Trophoblast cell (in vitro differentiated cells and primary cell): ENCODE data around the gene TTC28.

Experiments used
- DNase-seq, 2 donors: peaks; one replicate each; pipeline ENCODE4 v3.0.0-alpha.2; 2016
- H2AFZ ChIP-seq: 2 replicates; pipeline ENCODE4 v1.6.1; 2013; ENCODE audit warnings: low read length, moderate library complexity, mild to moderate bottlenecking; ENCODE audit not compliant: insufficient read depth, poor library complexity
- H2AK5ac ChIP-seq: 2 replicates; pipeline ENCODE4 v1.6.1; 2013; ENCODE audit warnings: mild to moderate bottlenecking, low read length
- H2BK120ac ChIP-seq: 2 replicates; pipeline ENCODE4 v1.6.1; 2013; ENCODE audit warnings: low read length, mild to moderate bottlenecking, moderate library complexity; ENCODE audit not compliant: insufficient read depth, poor library complexity
- H2BK12ac ChIP-seq: 2 replicates; pipeline ENCODE4 v1.6.1; 2013; ENCODE audit warnings: mild to moderate bottlenecking, low read length, moderate library complexity
- H2BK5ac ChIP-seq: 2 replicates; pipeline ENCODE4 v1.6.1; 2013; ENCODE audit warnings: low read length, low read depth, moderate library complexity, mild to moderate bottlenecking; ENCODE audit not compliant: poor library complexity
- H3K14ac ChIP-seq: 2 replicates; pipeline ENCODE4 v1.6.1; 2013; ENCODE audit warnings: mild to moderate bottlenecking, low read length
- H3K18ac ChIP-seq: 2 replicates; pipeline ENCODE4 v1.6.1; 2013; ENCODE audit warnings: mild to moderate bottlenecking, low read length
- H3K23ac ChIP-seq: 2 replicates; pipeline ENCODE4 v1.6.1; 2013; ENCODE audit warnings: low read length
- H3K27ac ChIP-seq: 2 replicates; pipeline ENCODE4 v1.5.1; 2013; ENCODE audit warnings: low read depth, mild to moderate bottlenecking, inconsistent platforms, low read length, moderate library complexity
- H3K27me3 ChIP-seq: 2 replicates; pipeline ENCODE4 v1.6.1; 2013; ENCODE audit warnings: inconsistent platforms, mild to moderate bottlenecking, low read length, moderate library complexity; ENCODE audit not compliant: insufficient read depth
- H3K36me3 ChIP-seq, 2 experiments: 1 replicate in 1 of 2; 2 replicates in 1 of 2; pipeline ENCODE4 v1.6.1; 2013; ENCODE audit warnings: low read length in 2 of 2, mild to moderate bottlenecking in 2 of 2, moderate library complexity in 1 of 2; ENCODE audit not compliant: insufficient read depth in 2 of 2, control insufficient read depth in 1 of 2
- H3K4ac ChIP-seq: 2 replicates; pipeline ENCODE4 v1.6.1; 2013; ENCODE audit warnings: low read depth, mild to moderate bottlenecking, low read length, moderate library complexity
- H3K4me1 ChIP-seq, 2 experiments: 1 replicate in 1 of 2; 2 replicates in 1 of 2; pipeline ENCODE4 v1.6.1; 2013; ENCODE audit warnings: low read length in 2 of 2, mild to moderate bottlenecking in 2 of 2, moderate library complexity in 1 of 2; ENCODE audit not compliant: insufficient read depth in 2 of 2, control insufficient read depth in 1 of 2
- H3K4me2 ChIP-seq: 2 replicates; pipeline ENCODE4 v1.6.1; 2013; ENCODE audit warnings: inconsistent platforms, mild to moderate bottlenecking, low read length, moderate library complexity
- H3K4me3 ChIP-seq: 2 replicates; pipeline ENCODE4 v1.5.1; 2013; ENCODE audit warnings: mild to moderate bottlenecking, low read depth, low read length, inconsistent platforms
- H3K79me1 ChIP-seq: one replicate; pipeline ENCODE4 v1.6.1; 2013; ENCODE audit warnings: low read length
- H3K79me2 ChIP-seq: 2 replicates; pipeline ENCODE4 v1.6.1; 2013; ENCODE audit warnings: low read length, mild to moderate bottlenecking; ENCODE audit not compliant: control insufficient read depth, insufficient read depth, poor library complexity
- H3K9ac ChIP-seq: 2 replicates; pipeline ENCODE4 v1.6.1; 2013; ENCODE audit warnings: mild to moderate bottlenecking, low read length
- H3K9me3 ChIP-seq: 2 replicates; pipeline ENCODE4 v1.6.1; 2013; ENCODE audit warnings: low read depth, mild to moderate bottlenecking, control low read depth, inconsistent platforms, low read length; ENCODE audit not compliant: insufficient read depth
- H4K12ac ChIP-seq: 2 replicates; pipeline ENCODE4 v1.6.1; 2013; ENCODE audit warnings: low read depth, mild to moderate bottlenecking, low read length, moderate library complexity
- H4K8ac ChIP-seq: 2 replicates; pipeline ENCODE4 v1.6.1; 2013; ENCODE audit warnings: low read depth, mild to moderate bottlenecking, low read length, moderate library complexity
- H4K91ac ChIP-seq: one replicate; pipeline ENCODE4 v1.6.1; 2013; ENCODE audit warnings: low read depth, mild to moderate bottlenecking, low read length, moderate library complexity
- WGBS: extraction: QIAGEN DNeasy Blood & Tissue Kit; methylation state at CpG from one replicate; pipeline ENCODE4 v1.1.7; 2013; ENCODE audit warnings: missing lambda C conversion rate; ENCODE audit not compliant: insufficient read length, insufficient coverage; ENCODE audit errors: extremely low coverage; 5-methylcytosine and 5-hydroxymethylcytosine counted together

TTC28 gene

GRCh38 chr22:28106617-28107016 is 573.0 kb downstream of the TTC28 start:
- Histone ChIP-seq H2AK5ac (no peak overlapping the region), H3K27me3 (no peaks in the 10 kb centered on the region), H3K36me3 (no peaks in the 10 kb centered on the region), H3K18ac (no peak overlapping the region), H3K9ac (no peak overlapping the region), H2BK12ac (no peak overlapping the region), H3K4me1 (no peaks in the 10 kb centered on the region), H3K9me3 (no peaks in the 10 kb centered on the region), H2AFZ (no peak overlapping the region), H2BK120ac (no peak overlapping the region), H3K23ac (no peak overlapping the region), H3K27ac (no peak overlapping the region), H3K79me1 (no peaks in the 10 kb centered on the region), H3K4me2 (no peak overlapping the region), H4K91ac (no peak overlapping the region), H3K14ac (no peak overlapping the region), H3K4ac (no peak overlapping the region), H2BK5ac (no peak overlapping the region), H4K12ac (no peak overlapping the region), H3K4me3 (no peak overlapping the region), H3K79me2 (no peaks in the 10 kb centered on the region), H4K8ac (no peak overlapping the region)
- no peak for DNase-seq
- no CpG with 5 or more reads among the region's 4 CpGs for WGBS

- Histone ChIP-seq H3K27ac (no peak overlapping the region), H3K4me2 (no peak overlapping the region), H2AK5ac (no peak overlapping the region), H3K4me1 (no peaks in the 10 kb centered on the region), H3K36me3 (no peaks in the 10 kb centered on the region), H2BK5ac (no peak overlapping the region), H3K27me3 (no peaks in the 10 kb centered on the region), H3K9ac (no peak overlapping the region), H2AFZ (no peak overlapping the region), H4K12ac (no peak overlapping the region), H3K14ac (no peak overlapping the region), H4K91ac (no peak overlapping the region), H3K4me3 (no peak overlapping the region), H3K9me3 (no peaks in the 10 kb centered on the region), H2BK120ac (no peak overlapping the region), H3K79me1 (no peaks in the 10 kb centered on the region), H3K23ac (no peak overlapping the region), H2BK12ac (no peak overlapping the region), H4K8ac (no peak overlapping the region), H3K79me2 (no peaks in the 10 kb centered on the region), H3K4ac (no peak overlapping the region), H3K18ac (no peak overlapping the region)
- no CpG with 5 or more reads among the region's 2 CpGs for WGBS
- DNase-seq, result no peak
Measured at GRCh38 chr22:28105988-28106387, 573.7 kb downstream of the TTC28 start.

- peaks cover 0 to 1% of the 10 kb centered on the region in 2 experiments for H3K36me3 ChIP-seq
- H3K27ac ChIP-seq, result no peak overlapping the region
- H2BK120ac ChIP-seq, result no peak overlapping the region
- H3K23ac ChIP-seq, result no peak overlapping the region
- H3K79me1 ChIP-seq, result no peaks in the 10 kb centered on the region
- DNase-seq, result peak; percentile 39 to 44
- H3K18ac ChIP-seq, result no peak overlapping the region
- no peaks in the 10 kb centered on the region for H3K79me2 ChIP-seq
- H4K91ac ChIP-seq, result no peak overlapping the region
- H2BK5ac ChIP-seq, result no peak overlapping the region
- H4K12ac ChIP-seq, result no peak overlapping the region
- no peak overlapping the region for H2AK5ac ChIP-seq
- H3K14ac ChIP-seq, result no peak overlapping the region
- no peaks in the 10 kb centered on the region for H3K9me3 ChIP-seq
- no peak overlapping the region for H3K9ac ChIP-seq
- no peaks in the 10 kb centered on the region for H3K27me3 ChIP-seq
- WGBS, result no CpG with 5 or more reads among the region's 9 CpGs
- H4K8ac ChIP-seq, result no peak overlapping the region
- H3K4me2 ChIP-seq, result no peak overlapping the region
- H3K4me3 ChIP-seq, result no peak overlapping the region
- no peak overlapping the region for H2BK12ac ChIP-seq
- no peak overlapping the region for H2AFZ ChIP-seq
- H3K4me1 ChIP-seq, result no peaks in the 10 kb centered on the region
- H3K4ac ChIP-seq, result no peak overlapping the region
Measured at GRCh38 chr22:28105413-28105812, 574.2 kb downstream of the TTC28 start.

GRCh38 chr22:28103596-28103995 is 576.0 kb downstream of the TTC28 start:
- H3K18ac ChIP-seq, result no peak overlapping the region
- no peak overlapping the region for H2BK120ac ChIP-seq
- no peak overlapping the region for H2BK12ac ChIP-seq
- H3K23ac ChIP-seq, result no peak overlapping the region
- H3K9me3 ChIP-seq, result no peaks in the 10 kb centered on the region
- peaks cover 0 to 1% of the 10 kb centered on the region in 2 experiments for H3K36me3 ChIP-seq
- no peak overlapping the region for H3K14ac ChIP-seq
- H3K9ac ChIP-seq, result no peak overlapping the region
- H3K79me1 ChIP-seq, result no peaks in the 10 kb centered on the region
- no peaks in the 10 kb centered on the region for H3K27me3 ChIP-seq
- no peak overlapping the region for H3K4me2 ChIP-seq
- H4K12ac ChIP-seq, result no peak overlapping the region
- H3K4me3 ChIP-seq, result no peak overlapping the region
- no peak overlapping the region for H2BK5ac ChIP-seq
- H3K4me1 ChIP-seq, result no peaks in the 10 kb centered on the region
- WGBS, result no CpG with 5 or more reads among the region's 2 CpGs
- H3K27ac ChIP-seq, result no peak overlapping the region
- no peaks in the 10 kb centered on the region for H3K79me2 ChIP-seq
- H4K8ac ChIP-seq, result no peak overlapping the region
- no peak overlapping the region for H2AK5ac ChIP-seq
- H3K4ac ChIP-seq, result no peak overlapping the region
- H2AFZ ChIP-seq, result no peak overlapping the region
- no peak for DNase-seq
- H4K91ac ChIP-seq, result no peak overlapping the region
